ENCODE data around the gene TBX4.

The TBX4 gene

DNA sequence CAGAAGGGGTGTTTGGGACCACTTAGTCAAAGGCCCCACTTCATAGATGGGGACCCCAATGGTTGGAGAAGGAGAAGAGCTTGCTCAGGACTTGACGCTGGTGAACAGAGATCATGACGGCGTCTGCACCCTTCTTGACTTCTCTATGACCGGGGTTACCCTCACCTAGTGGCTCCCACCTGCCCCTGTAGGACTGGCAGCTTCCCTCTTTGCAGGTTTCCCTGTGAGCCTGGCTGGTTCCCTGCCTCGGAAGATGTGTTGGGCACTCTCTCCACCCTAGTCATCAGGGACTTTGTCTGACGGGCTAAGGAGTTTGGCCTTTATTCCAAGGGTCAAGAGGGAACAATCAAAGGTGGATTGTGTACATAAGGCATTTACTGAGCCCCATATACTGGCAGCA is 22.7 kb downstream of the TBX4 start:
- no peak for ATAC-seq
- Mint-ChIP-seq H3K4me3 (no peak overlapping the region), H3K27ac (no peak overlapping the region), H3K27me3 (peaks cover 29% of the 10 kb centered on the region), H3K36me3 (no peaks in the 10 kb centered on the region), H3K9me3 (no peaks in the 10 kb centered on the region), H3K4me1 (no peaks in the 10 kb centered on the region)

DNA sequence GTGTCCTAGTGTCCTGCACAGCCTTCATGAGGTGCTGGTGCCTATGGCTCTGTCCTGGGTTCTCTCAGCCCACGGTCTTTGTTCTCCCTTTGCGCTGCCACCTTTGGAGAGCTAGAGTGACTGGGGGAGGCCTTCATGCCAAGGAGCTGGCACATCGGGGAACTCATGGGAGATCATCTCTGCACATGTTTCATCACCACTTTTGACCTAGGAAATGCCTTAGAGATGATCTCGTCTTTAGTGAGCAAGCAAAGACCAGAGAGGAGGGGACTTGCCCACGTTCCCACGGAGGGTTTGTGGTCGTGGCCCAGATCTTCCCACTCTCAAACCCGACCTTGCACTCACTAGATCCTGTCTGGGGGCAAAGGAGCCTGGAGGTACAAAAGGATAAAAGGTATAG is 23.5 kb downstream of the TBX4 start:
- Mint-ChIP-seq H3K36me3 (no peaks in the 10 kb centered on the region), H3K4me3 (no peak overlapping the region), H3K27ac (no peak overlapping the region), H3K27me3 (peaks cover 33% of the 10 kb centered on the region), H3K4me1 (no peaks in the 10 kb centered on the region), H3K9me3 (no peaks in the 10 kb centered on the region)
- no peak for ATAC-seq

DNA sequence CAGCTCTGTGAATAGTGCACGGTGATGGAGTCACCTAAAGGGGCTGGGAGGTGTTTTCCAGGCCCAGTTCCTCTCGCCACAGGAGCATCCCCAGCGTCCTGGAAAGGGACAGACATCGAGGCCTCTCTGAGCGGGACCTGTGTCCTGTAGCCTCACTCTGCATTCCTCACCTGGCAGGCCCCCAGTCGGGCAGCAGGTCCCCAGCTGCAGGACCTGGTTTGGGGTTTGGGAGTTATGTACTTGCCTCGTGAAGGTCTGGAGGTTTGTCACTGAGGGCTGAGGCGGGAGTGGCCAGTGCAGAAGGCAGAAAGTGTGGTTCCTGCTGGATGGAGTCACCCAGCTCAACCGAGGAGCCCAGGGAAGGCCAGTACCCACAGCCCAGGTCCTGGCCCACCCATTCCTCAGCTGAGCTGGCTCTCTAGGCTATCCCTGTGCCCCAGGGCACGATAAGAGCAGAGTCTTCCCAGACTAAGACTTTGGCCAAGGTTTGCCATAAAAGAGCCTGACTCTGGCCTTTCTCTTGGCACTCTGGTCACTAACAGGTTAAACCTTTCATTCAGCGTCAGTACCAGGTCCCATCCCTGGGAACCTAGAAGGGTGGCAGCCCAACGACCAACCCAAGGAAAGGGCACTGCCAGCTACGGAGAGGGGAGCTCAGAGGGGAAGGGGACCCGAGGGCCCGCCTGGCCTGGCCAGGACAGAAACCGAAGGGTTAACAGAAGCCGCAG is 24.4 kb downstream of the TBX4 start:
- Mint-ChIP-seq H3K4me3 (no peak overlapping the region), H3K4me1 (no peaks in the 10 kb centered on the region), H3K9me3 (no peaks in the 10 kb centered on the region), H3K27ac (no peak overlapping the region), H3K27me3 (peaks cover 33% of the 10 kb centered on the region), H3K36me3 (no peaks in the 10 kb centered on the region)
- no peak for ATAC-seq

DNA sequence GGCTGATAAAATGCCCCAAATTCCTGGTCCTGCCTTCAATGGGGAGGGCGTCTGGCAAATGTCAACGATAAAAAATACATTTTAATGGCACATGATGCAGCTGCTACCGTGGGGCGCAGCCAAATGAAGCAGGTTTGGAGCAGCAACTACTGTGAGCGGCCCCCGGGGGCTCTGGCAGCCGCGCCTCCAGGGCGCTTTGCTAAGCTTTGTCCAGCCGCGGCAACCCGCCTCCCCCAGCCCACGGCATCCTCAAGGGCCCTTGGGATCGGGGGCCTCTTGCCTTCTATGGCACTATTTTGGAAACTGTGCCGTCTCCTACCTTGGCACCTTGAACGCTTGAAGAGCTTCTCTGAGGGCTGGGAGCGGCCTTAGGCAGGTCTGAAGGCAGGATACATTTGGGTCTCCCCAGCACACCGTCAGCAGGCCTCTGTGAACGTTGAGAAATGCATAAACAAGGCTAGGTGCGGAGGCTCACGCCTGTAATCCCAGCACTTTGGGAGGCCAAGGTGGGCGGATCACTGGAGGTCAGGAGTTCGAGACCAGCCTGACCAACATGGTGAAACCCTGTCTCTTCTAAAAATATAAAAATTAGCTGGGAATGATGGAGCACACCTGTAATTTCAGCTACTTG is 25.1 kb downstream of the TBX4 start:
- H3K36me3 Mint-ChIP-seq = no peaks in the 10 kb centered on the region
- peaks cover 33% of the 10 kb centered on the region for H3K27me3 Mint-ChIP-seq
- no peak for ATAC-seq
- no peak overlapping the region for H3K4me3 Mint-ChIP-seq
- no peak overlapping the region for H3K27ac Mint-ChIP-seq
- no peaks in the 10 kb centered on the region for H3K4me1 Mint-ChIP-seq
- H3K9me3 Mint-ChIP-seq = no peaks in the 10 kb centered on the region

DNA sequence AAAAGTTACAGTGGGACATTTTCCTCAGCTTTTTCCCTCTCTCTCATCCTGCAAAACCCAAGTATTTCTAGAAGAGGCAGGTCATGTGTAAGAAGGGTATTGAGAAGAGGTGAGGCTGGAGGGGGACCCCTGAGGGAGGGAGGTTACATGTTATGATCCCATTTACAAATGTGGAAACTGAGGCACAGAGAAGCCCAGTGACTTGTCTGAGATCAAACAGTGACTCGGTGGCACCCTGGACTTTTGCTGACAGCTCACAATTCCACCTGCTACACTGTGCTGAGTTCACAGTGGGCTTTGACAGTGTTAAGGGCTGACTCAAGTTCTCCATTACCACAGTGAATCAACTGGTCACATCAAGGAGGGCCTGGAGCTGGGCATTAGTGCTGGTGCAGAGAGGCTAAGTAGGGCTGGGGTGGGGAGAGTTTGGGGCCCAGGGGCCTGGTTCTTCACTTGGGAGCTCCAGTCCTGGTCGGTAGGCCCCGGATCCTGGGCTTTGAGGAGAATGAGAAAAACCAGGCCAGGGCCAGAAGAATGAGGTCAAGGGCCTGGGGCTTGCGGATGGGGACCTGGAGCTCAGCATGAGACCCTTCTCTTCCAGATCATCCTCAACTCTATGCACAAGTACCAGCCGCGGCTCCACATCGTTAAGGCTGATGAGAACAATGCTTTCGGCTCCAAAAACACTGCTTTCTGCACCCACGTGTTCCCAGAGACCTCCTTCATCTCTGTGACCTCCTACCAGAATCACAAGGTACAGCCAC is 26.0 kb downstream of the TBX4 start:
- Mint-ChIP-seq H3K27ac (no peak overlapping the region), H3K4me3 (no peak overlapping the region), H3K27me3 (peaks cover 33% of the 10 kb centered on the region)

DNA sequence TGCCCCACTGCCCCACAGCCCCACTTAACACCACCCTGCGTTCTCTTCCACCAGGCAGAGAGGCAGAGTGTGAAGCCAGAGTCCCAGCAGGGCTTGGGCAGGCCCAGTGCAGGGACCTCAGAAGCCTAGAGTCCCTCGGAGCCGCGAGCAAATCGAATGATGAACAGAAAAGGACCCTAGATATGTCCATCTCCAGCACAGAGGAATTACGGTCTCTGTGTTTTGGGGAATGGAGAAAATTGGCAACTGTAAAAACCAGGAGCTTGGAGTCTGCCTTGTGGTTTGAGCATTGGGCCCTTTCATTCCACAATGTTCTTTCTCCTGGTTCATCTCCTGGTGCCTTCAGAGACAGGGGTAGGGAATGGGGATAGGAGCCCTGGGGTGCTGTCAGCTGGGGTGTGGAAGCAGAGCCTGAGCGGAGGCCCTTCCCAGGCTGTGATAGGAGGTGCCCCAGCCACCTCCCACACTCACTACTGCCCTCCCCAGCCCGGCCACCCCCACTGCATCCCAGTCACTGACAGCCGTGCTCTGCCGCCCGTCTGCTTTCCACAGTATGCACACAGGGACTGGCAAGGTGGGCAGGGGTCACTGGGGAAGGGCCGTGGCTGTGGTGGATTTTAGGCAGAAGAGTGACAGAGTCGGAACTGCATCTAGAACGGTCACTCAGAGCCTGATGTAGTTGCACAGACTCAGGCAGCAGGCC is 26.7 kb downstream of the TBX4 start:
- H3K27ac Mint-ChIP-seq = no peak overlapping the region
- H3K27me3 Mint-ChIP-seq = peaks cover 33% of the 10 kb centered on the region
- H3K4me3 Mint-ChIP-seq = no peak overlapping the region
- no peaks in the 10 kb centered on the region for H3K4me1 Mint-ChIP-seq
- no peaks in the 10 kb centered on the region for H3K9me3 Mint-ChIP-seq
- no peaks in the 10 kb centered on the region for H3K36me3 Mint-ChIP-seq
- ATAC-seq = no peak

More for the DNA sequence above, 26.0 kb downstream of the TBX4 start:
- Mint-ChIP-seq H3K4me1 (no peaks in the 10 kb centered on the region), H3K9me3 (no peaks in the 10 kb centered on the region), H3K36me3 (no peaks in the 10 kb centered on the region)
- no peak for ATAC-seq

DNA sequence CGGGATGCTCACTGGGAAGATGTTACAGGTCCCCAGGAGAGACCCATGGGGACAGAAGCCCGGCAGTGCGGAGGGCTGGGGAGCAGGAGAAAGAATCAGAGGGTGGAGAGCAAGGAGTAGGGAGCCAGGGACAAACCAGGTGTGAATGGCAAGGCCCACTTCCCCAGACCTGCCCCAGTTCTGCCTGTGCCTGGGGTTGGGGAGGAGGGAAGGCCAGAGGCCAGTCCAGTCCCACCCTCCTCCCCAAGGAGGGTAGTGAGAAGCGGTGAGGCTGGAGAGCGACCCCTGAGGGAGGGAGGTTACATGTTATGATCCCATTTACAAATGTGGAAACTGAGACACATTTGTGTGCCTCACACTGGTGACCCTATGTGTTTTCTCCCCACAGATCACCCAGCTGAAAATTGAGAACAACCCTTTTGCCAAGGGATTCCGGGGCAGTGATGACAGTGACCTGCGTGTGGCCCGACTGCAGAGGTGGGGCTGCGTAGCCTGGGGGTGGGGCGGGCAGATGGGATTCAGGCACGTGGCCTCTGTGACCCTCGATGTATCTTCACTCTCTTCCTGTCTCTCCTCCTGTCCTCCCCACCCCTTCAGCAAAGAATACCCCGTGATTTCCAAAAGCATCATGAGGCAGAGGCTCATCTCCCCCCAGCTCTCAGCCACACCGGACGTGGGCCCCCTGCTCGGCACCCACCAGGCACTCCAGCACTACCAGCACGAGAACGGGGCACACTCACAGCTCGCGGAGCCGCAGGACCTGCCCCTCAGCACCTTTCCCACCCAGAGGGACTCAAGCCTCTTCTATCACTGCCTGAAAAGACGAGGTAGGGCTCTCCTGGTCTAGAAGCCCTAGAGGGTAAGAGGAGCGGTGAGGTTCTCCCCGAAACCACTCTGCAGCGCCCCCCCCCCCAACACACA is 27.5 kb downstream of the TBX4 start:
- Mint-ChIP-seq H3K27ac (no peak overlapping the region), H3K4me3 (no peak overlapping the region), H3K4me1 (no peaks in the 10 kb centered on the region), H3K36me3 (no peaks in the 10 kb centered on the region), H3K9me3 (no peaks in the 10 kb centered on the region), H3K27me3 (peaks cover 32% of the 10 kb centered on the region)
- ATAC-seq = no peak

DNA sequence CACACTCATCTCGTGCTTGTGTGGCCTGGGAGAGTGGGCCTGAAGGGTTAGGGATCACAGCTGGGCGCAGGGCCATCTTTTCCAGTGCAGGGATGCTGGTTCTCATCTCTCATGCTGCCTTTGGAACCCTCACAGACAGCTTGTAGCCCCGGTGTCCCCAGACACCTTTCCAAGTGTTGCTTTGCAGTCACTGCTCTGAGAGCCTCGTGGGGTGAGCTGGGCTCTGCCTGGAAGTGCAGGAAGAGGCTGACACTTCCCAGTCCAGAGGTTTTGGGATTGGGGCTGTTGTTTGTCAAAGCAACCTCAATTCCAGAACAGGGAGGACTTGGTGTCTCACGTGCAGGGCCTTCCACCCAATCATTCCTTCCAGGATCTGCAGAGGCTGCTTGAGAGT is 28.2 kb downstream of the TBX4 start:
- no peaks in the 10 kb centered on the region for H3K9me3 Mint-ChIP-seq
- H3K4me3 Mint-ChIP-seq = no peak overlapping the region
- no peak for ATAC-seq
- H3K27ac Mint-ChIP-seq = no peak overlapping the region
- H3K4me1 Mint-ChIP-seq = no peaks in the 10 kb centered on the region
- peaks cover 25% of the 10 kb centered on the region for H3K27me3 Mint-ChIP-seq
- H3K36me3 Mint-ChIP-seq = no peaks in the 10 kb centered on the region

DNA sequence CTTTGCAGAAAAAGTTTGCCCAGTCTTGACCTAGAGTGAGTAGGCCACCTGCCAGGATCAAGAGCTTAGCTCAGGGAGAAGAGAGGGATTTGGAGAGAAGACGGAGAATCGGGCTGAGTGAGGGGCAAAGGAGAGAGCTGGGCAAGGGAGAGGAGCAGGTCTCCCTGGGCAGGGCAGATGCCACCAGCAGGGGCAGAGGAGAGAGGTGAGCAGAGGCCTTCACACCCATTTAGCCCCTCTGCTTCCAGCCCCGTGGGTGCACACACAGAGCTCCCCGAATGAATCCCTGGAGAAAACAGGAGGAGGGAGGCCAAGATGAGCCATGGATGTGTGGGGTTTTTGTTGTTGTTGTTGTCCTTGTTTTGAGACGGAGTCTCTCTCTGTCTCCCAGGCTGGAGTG is 29.2 kb downstream of the TBX4 start:
- H3K27ac Mint-ChIP-seq = no peak overlapping the region

DNA sequence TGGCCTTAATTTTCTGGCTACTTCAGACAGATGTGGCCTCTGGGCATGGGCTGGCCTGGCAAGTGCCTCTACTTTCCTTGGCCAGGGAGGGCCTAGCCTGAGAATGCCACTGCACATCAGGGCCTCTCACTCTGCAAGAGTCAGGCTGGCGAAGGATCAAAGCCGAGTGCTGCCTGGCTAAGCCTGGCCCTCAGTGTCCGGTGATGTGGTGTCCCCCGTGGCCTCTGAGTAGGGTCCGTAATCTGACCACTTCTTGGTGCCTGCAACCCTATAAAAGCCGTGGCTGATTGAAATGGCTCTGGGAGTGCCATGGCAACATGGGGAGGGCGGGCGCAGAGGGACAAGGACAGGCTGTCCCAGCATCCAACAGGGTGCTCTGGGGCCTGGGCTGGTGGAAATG is 30.2 kb downstream of the TBX4 start:
- no peak for ATAC-seq
- H3K9me3 Mint-ChIP-seq = no peaks in the 10 kb centered on the region
- H3K27ac Mint-ChIP-seq = no peak overlapping the region
- H3K4me1 Mint-ChIP-seq = no peaks in the 10 kb centered on the region
- no peaks in the 10 kb centered on the region for H3K36me3 Mint-ChIP-seq
- H3K27me3 Mint-ChIP-seq = peaks cover 15% of the 10 kb centered on the region
- H3K4me3 Mint-ChIP-seq = no peak overlapping the region

More for the DNA sequence above, 29.2 kb downstream of the TBX4 start:
- Mint-ChIP-seq H3K9me3 (no peaks in the 10 kb centered on the region), H3K4me1 (no peaks in the 10 kb centered on the region), H3K4me3 (no peak overlapping the region), H3K27me3 (peaks cover 15% of the 10 kb centered on the region), H3K36me3 (no peaks in the 10 kb centered on the region)
- ATAC-seq = no peak

DNA sequence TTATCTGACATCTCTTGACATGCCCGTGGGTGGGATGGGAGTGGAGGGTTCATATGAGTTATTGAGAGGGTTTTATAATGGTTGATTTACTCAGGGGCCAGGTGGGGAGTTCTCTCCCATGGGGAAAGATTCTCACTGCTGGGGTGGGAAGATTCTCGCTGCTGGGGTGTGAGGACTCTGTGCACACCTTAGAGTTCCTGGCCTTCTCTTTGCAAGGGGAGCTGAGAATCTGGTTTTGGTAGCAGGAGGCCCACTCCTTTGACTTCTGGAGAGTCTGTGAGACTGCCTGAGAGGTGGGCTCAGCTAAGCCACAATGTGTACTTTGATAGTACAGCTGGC is 31.5 kb downstream of the TBX4 start:
- no peaks in the 10 kb centered on the region for H3K36me3 Mint-ChIP-seq

DNA sequence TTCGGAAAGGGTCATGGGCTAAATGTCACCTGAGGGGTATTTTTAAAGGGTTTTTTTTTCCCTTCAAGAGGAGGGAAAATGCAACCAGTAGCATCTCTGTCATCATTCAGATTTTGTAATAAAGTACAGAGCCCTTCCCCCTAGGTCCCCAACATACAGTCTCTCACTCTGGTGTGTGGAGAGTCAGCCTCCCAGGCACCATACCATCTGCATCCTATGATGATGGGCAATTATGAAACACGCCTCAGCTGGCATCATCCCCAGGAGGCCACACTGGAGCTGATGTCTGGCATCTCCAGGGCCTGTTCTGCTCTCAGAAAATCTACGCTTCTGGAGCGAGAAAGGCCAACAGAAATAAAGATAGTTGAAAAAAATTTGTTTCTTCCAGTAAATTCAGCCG is 32.0 kb downstream of the TBX4 start:
- Mint-ChIP-seq H3K27me3 (peaks cover 12% of the 10 kb centered on the region), H3K4me3 (no peak overlapping the region), H3K36me3 (no peaks in the 10 kb centered on the region), H3K27ac (no peak overlapping the region), H3K9me3 (no peaks in the 10 kb centered on the region), H3K4me1 (no peaks in the 10 kb centered on the region)
- ATAC-seq = no peak

More for the DNA sequence above, 31.5 kb downstream of the TBX4 start:
- no peak for ATAC-seq
- no peak overlapping the region for H3K27ac Mint-ChIP-seq
- peaks cover 15% of the 10 kb centered on the region for H3K27me3 Mint-ChIP-seq
- H3K4me1 Mint-ChIP-seq = no peaks in the 10 kb centered on the region
- H3K9me3 Mint-ChIP-seq = no peaks in the 10 kb centered on the region
- H3K4me3 Mint-ChIP-seq = no peak overlapping the region

DNA sequence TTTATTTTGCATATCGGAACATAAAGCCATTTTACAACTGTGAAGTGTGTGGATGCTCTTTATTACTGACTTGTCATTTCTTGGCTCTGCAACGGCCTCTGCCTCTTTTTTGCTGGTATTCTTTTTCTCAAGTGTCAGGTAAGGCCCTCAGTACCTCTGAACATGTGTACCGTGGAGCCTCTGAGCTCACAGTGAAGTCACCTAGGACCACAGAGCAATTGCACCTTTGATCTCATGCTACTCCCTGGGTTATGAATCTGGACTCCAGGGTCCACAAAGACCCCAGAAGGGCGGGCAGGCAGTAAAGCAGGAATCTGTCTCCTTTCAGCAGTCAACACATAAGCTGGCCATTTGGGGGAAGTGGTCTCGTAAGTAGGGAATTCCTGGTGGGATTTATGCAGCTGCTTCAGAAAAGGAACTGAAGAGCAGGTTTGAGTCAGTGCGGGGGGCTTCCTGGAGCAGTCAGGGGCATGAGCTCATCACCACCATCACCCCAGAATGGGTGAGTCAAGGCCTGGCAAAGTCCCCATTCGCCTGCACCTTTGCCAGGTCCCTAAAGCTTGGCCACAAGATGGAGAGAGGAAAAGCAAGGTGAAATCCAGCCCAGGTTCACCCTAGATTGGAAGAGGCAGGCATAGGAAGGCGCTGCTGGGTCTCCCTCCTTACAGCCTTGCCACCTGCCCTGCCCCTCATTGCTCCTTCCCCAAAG is 33.0 kb downstream of the TBX4 start:
- ATAC-seq = no peak
- Mint-ChIP-seq H3K9me3 (no peaks in the 10 kb centered on the region), H3K4me1 (no peaks in the 10 kb centered on the region), H3K4me3 (no peak overlapping the region), H3K27me3 (peaks cover 1% of the 10 kb centered on the region), H3K36me3 (no peaks in the 10 kb centered on the region), H3K27ac (no peak overlapping the region)

All from stimulated activated memory B cell treated with anti-CD40 and anti-IgM and Interleukin-4, amounts not matched to agents 10 μg/mL and 1 μg/mL and 100 μg/mL, for 72 hours (primary cell).